Brain pericyte (primary cell): Measurements from ENCODE around the gene FCGR3A.
"Not testable (repeated sequence)": the region's sequence is repeated elsewhere in the genome, so short reads cannot be mapped to it uniquely, and the experiment has no call there.

Experiments
- DNase-seq: peaks from one replicate; pipeline ENCODE4 v3.0.0-alpha.2; 2012; ENCODE audit warnings: low read depth, low spot score

The FCGR3A gene

DNA sequence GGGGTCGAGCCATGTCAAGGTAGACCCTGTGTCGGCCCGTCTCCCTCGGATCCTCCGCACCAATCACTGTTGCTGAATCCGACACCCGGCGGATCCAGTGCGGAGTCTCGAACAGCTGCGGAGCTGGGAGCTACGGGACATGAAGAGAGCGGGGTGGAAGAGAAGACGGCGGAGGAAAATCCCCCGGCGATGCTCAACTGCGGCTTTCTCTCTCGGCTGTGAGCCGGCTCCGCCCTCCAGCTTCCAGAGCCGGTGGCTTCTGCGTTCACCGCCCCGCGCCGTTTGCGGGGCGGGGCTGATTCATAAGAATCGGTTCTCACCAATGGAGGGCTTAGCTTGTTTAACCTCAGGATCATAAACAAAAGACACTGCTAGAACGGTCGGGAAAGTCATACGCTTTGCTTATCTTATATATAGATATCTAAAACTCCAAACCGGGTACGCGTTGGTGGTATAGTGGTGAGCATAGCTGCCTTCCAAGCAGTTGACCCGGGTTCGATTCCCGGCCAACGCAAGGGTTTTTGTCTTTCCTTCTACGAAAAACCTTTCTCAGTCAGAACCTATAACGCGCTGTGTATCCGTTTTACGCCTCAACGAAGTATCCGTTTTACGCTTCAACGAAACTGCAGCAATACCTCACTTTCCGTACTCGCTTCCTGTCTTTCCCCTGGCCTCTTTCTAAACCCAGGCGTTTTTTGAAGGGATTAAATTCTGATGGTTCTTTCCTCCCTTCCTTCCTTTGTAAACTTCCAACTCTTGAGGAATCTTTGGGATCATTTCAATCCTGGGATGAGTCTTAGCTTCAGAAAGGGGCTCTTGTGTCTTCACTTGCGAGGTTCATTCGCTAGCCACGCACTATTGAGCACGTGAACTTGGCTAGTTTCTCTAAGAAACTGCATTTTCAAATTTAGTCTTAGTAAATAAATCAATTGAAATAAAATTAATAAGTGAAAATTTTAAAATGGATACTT, 18.7 kb downstream of the FCGR3A start:
- DNase-seq: peak; percentile 64

- not testable (repeated sequence) for DNase-seq
Observed at GRCh38 chr1:161530158-161530557, 19.5 kb downstream of the FCGR3A start.

- DNase-seq: not testable (repeated sequence)
Observed at GRCh38 chr1:161529463-161530104, 20.0 kb downstream of the FCGR3A start.

- DNase-seq: not testable (repeated sequence)
Observed at GRCh38 chr1:161528550-161528949, 21.1 kb downstream of the FCGR3A start.

- DNase-seq: not testable (repeated sequence)
Observed at GRCh38 chr1:161525918-161526317, 23.7 kb downstream of the FCGR3A start.

DNA sequence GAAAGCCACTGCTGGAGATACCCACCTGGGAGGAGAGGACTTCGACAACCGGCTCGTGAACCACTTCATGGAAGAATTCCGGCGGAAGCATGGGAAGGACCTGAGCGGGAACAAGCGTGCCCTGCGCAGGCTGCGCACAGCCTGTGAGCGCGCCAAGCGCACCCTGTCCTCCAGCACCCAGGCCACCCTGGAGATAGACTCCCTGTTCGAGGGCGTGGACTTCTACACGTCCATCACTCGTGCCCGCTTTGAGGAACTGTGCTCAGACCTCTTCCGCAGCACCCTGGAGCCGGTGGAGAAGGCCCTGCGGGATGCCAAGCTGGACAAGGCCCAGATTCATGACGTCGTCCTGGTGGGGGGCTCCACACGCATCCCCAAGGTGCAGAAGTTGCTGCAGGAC, 24.3 kb downstream of the FCGR3A start:
- not testable (repeated sequence) for DNase-seq

DNA sequence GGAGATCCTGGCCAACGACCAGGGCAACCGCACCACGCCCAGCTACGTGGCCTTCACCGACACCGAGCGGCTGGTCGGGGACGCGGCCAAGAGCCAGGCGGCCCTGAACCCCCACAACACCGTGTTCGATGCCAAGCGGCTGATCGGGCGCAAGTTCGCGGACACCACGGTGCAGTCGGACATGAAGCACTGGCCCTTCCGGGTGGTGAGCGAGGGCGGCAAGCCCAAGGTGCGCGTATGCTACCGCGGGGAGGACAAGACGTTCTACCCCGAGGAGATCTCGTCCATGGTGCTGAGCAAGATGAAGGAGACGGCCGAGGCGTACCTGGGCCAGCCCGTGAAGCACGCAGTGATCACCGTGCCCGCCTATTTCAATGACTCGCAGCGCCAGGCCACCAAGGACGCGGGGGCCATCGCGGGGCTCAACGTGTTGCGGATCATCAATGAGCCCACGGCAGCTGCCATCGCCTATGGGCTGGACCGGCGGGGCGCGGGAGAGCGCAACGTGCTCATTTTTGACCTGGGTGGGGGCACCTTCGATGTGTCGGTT, 24.8 kb downstream of the FCGR3A start:
- not testable (repeated sequence) for DNase-seq

DNA sequence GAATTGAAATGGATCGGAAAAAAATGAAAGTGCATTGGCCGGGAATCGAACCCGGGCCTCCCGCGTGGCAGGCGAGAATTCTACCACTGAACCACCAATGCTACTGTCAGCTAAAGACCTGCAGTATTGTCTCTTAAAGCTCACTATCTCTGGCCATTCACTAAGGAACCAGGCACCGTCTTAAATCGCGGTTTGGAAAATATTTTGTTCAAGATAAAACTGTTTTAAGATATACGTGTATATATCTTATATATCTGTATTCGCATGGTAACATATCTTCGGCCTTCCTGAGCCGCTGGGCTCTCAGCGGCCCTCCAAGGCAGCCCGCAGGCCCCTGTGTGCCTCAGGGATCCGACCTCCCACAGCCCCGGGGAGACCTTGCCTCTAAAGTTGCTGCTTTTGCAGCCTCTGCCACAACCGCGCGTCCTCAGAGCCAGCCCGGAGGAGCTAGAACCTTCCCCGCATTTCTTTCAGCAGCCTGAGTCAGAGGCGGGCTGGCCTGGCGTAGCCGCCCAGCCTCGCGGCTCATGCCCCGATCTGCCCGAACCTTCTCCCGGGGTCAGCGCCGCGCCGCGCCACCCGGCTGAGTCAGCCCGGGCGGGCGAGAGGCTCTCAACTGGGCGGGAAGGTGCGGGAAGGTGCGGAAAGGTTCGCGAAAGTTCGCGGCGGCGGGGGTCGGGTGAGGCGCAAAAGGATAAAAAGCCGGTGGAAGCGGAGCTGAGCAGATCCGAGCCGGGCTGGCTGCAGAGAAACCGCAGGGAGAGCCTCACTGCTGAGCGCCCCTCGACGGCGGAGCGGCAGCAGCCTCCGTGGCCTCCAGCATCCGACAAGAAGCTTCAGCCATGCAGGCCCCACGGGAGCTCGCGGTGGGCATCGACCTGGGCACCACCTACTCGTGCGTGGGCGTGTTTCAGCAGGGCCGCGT, 25.5 kb downstream of the FCGR3A start, which contains the start of gene HSPA6:
Gene HSPA6, plus strand, starts transcription at position 724 of the 925 bp plus-strand sequence. Its CDS starts 119 bp downstream, at position 843.
- not testable (repeated sequence) for DNase-seq

GRCh38 chr1:161523041-161523816, 26.4 kb downstream of the FCGR3A start:
- not testable (repeated sequence) for DNase-seq

GRCh38 chr1:161513953-161514352, 35.7 kb downstream of the FCGR3A start:
- DNase-seq: not testable (repeated sequence)

DNA sequence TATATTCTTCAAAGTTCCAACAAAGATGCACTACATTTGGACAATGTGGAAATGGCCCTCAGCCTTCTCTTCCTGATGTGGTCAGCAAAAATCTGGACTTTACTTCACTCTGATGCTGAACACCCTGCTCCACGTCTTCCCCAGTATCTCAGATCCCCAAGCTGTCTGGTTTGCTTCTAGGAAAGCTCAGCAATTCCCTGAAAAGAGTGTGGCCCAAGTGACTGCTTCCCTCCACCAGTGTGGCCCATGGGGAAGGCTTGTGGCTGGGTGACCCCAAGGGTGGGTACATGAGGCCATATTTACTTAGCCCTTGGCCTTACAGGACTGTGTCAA, 36.2 kb downstream of the FCGR3A start:
- not testable (repeated sequence) for DNase-seq

- not testable (repeated sequence) for DNase-seq
Observed at GRCh38 chr1:161512636-161513447, 36.8 kb downstream of the FCGR3A start.

GRCh38 chr1:161511756-161512060, 37.9 kb downstream of the FCGR3A start:
- DNase-seq: no peak

DNA sequence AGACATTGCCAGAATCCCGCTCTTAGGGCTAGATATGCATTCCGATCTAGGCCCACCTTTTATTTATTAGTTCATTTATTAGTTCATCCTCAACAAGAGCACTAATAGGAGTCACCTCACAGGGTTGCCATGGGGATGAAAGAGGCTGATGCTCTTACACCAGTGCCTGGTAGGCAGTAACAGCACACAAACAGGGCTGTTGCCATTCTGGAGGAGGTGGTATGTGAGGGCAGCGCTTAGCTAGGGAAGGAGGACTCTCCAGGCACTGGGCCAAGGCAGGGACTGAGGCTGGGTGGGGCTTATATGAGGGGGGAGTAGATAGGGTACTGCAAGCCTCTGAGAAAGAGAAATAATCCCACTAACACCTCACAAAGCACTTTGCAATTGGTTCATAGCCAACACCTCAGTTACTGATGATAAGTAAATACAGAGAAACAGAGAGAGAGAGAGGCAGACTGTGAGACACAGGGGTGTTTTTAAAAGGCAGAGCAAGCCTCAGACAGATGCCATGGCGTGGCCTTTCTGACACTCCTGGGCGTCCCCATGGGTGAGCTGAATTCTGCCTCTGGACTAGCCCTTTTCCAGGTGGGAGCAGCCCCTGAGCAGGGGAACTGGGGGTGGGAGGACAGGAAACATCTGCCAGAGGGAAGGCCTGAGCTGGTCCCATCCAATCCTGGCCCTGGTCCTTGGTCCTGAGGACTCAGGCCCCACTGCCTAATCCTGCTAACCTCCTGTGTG, 38.4 kb downstream of the FCGR3A start:
- DNase-seq: no peak

GRCh38 chr1:161510477-161510876, 39.1 kb downstream of the FCGR3A start:
- DNase-seq: no peak

- no peak for DNase-seq
Observed at GRCh38 chr1:161506336-161507223, 43.0 kb downstream of the FCGR3A start.

DNA sequence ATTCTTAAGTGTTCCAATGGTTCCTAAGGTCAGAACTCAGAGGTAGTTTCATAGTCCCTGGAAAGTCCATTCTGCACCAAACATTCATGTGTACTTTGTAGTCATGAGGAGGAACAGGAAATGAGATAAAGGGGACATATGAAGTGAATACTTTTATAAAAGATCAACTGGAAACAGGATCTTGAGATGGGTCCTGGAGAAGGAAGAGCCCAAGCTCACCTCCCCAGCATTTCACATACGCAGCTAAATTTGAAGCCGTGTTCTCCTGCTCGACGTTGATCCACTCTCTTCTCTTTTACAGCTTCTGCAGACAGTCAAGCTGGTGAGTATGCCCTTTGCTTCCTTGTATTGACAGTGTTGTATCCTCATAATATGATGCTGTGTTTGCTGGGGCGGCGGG, 43.9 kb downstream of the FCGR3A start:
- no peak for DNase-seq

GRCh38 chr1:161503394-161503748, 46.2 kb downstream of the FCGR3A start:
- DNase-seq: no peak
